GM10248 (cell line): ENCODE data around the gene ZFR2.

Experiments used
- CTCF ChIA-PET: fragments of 300-600 bp; sonication (Branson Sonifier 250); formaldehyde crosslinking; extraction: SDS; loops from one replicate; lab custom pipeline; 2021; ENCODE audit warnings: antibody characterized with exemption; lab: Yijun Ruan, JAX
- POLR2A ChIA-PET: fragments of 350-650 bp; sonication (Branson Sonifier 250); formaldehyde crosslinking; extraction: SDS; loops from one replicate; lab custom pipeline; 2020; ENCODE audit warnings: antibody characterized with exemption; lab: Yijun Ruan, JAX
- DNase-seq: peaks from one replicate; pipeline ENCODE4 v3.0.0; 2012; ENCODE audit errors: extremely low spot score
- CTCF ChIP-seq: IDR thresholded peaks from 2 replicates; pipeline ENCODE4 v1.5.1; 2012; ENCODE audit warnings: mild to moderate bottlenecking, low read depth; ENCODE audit errors: extremely low read depth, missing control alignments, control extremely low read depth

The ZFR2 gene

GRCh38 chr19:3771906-3772455 lies 96.9 kb downstream of the ZFR2 start, which contains the start of gene RAX2:
RAX2 (minus strand) TSS chr19:3772228; CDS start chr19:3771742, 486 bp downstream.
- ChIA-PET CTCF (interaction anchor here (4.2 kb wide), 1 partner anchor 9 kb away, joined by 15 read pairs; the partner anchor contains the start of gene MRPL54), POLR2A (no interaction called here)
- DNase-seq: no peak
- TF ChIP-seq CTCF: no peak

- CTCF ChIA-PET: interaction anchor here (4.2 kb wide), 1 partner anchor 8 kb away, joined by 15 read pairs; the partner anchor contains the start of gene MRPL54
- POLR2A ChIA-PET: interaction anchor here (0.6 kb wide), 1 partner anchor 17 kb away, joined by 10 read pairs; no protein-coding TSS in a partner anchor
- TF ChIP-seq CTCF: no peak
- no peak for DNase-seq
Observed at GRCh38 chr19:3771000-3771905, 97.6 kb downstream of the ZFR2 start.

GRCh38 chr19:3770136-3770999 lies 98.5 kb downstream of the ZFR2 start:
- no peak for DNase-seq
- CTCF ChIA-PET: interaction anchor here (1.0 kb wide), 1 partner anchor 9 kb away, joined by 3 read pairs; no protein-coding TSS in a partner anchor
- no peak for TF ChIP-seq CTCF
- POLR2A ChIA-PET: no interaction called here

- ChIA-PET CTCF (interaction anchor here (1.0 kb wide), 1 partner anchor 10 kb away, joined by 3 read pairs; no protein-coding TSS in a partner anchor), POLR2A (interaction anchor here (0.6 kb wide), 1 partner anchor 24 kb away, joined by 3 read pairs; no protein-coding TSS in a partner anchor)
- TF ChIP-seq CTCF: no peak
- DNase-seq: no peak
Observed at GRCh38 chr19:3769494-3769893, 99.3 kb downstream of the ZFR2 start.

- POLR2A ChIA-PET: no interaction called here
- CTCF ChIA-PET: no interaction called here
- DNase-seq: no peak
- no peak for TF ChIP-seq CTCF
Observed at GRCh38 chr19:3768748-3769099, 100.1 kb downstream of the ZFR2 start.

- no peak for DNase-seq
- ChIA-PET CTCF (no interaction called here), POLR2A (no interaction called here)
- TF ChIP-seq CTCF: no peak
Observed at GRCh38 chr19:3768015-3768747, 100.7 kb downstream of the ZFR2 start.
